NCI-H1417 treated with DMSO at 0.1 percent for 48 hours (cell line): Measurements from ENCODE around the gene AOAH.

Experiments used
- DNase-seq: peaks from one replicate; lab custom pipeline; 2025; lab: John Stamatoyannopoulos, UW

The AOAH gene

GRCh38 chr7:36547416-36547815 lies 176.9 kb downstream of the AOAH start:
- no peak for DNase-seq

- DNase-seq, result no peak
Observed at GRCh38 chr7:36546331-36546730, 178.0 kb downstream of the AOAH start.

GRCh38 chr7:36545291-36545690 lies 179.0 kb downstream of the AOAH start:
- DNase-seq, result no peak

GRCh38 chr7:36538126-36538525 lies 186.2 kb downstream of the AOAH start:
- no peak for DNase-seq

GRCh38 chr7:36535866-36536664 lies 188.2 kb downstream of the AOAH start:
- no peak for DNase-seq

- DNase-seq, result no peak
Observed at GRCh38 chr7:36533717-36534116, 190.6 kb downstream of the AOAH start.

- no peak for DNase-seq
Observed at GRCh38 chr7:36532981-36533499, 191.3 kb downstream of the AOAH start.

- no peak for DNase-seq
Observed at GRCh38 chr7:36531951-36532350, 192.3 kb downstream of the AOAH start.

- no peak for DNase-seq
Observed at GRCh38 chr7:36530456-36530855, 193.8 kb downstream of the AOAH start.

GRCh38 chr7:36527549-36527913 lies 196.8 kb downstream of the AOAH start:
- no peak for DNase-seq

- no peak for DNase-seq
Observed at GRCh38 chr7:36526863-36527548, 197.3 kb downstream of the AOAH start.

GRCh38 chr7:36523371-36524101 lies 200.8 kb downstream of the AOAH start:
- DNase-seq, result no peak

GRCh38 chr7:36522453-36523007 lies 201.8 kb downstream of the AOAH start:
- no peak for DNase-seq

GRCh38 chr7:36521911-36522310 lies 202.4 kb downstream of the AOAH start:
- no peak for DNase-seq

GRCh38 chr7:36521133-36521532 lies 203.2 kb downstream of the AOAH start:
- DNase-seq, result no peak

GRCh38 chr7:36515847-36516246 lies 208.4 kb downstream of the AOAH start:
- no peak for DNase-seq

- no peak for DNase-seq
Observed at GRCh38 chr7:36514289-36515243, 209.7 kb downstream of the AOAH start.

GRCh38 chr7:36513393-36513792 lies 210.9 kb downstream of the AOAH start:
- DNase-seq, result no peak

- no peak for DNase-seq
Observed at GRCh38 chr7:36512616-36513015, 211.7 kb downstream of the AOAH start.

GRCh38 chr7:36509962-36510361 lies 214.3 kb downstream of the AOAH start:
- DNase-seq, result no peak
